Measurements from ENCODE around the gene LMAN1L. TPM values are rescaled to one million over a fixed set of nuclear protein-coding genes. Genes with fewer than 3 reads are reported as not detected.
A peak's percentile ranks its signal among the peaks of the same experiment; 100 is the strongest.

LMAN1L gene
- total RNA-seq, 5 donors from 2014 or later (not counting 1 experiment from before 2014, with no cell fraction given), result 0.42 to 1.6 (median 0.44) TPM

GRCh38 chr15:74800559-74801094 is 12.0 kb upstream of the LMAN1L start:
- no peak for ATAC-seq (replicated peaks in 1 of 4)
- ChIA-PET CTCF (interaction anchor here (0.5 to 3.9 kb wide), 8 partner anchors 13 to 166 kb away, joined by 3 to 41 read pairs (median 8); no protein-coding TSS in a partner anchor), POLR2A (interaction anchor here (0.6 to 1.1 kb wide), 3 partner anchors 30 to 226 kb away, joined by 3 to 9 read pairs (median 7); no protein-coding TSS in a partner anchor)
- H3K27ac Mint-ChIP-seq, result peak overlapping the region; percentile 86 to 89
- Histone ChIP-seq H3K4me1 (ENCODE audit: control insufficient read depth in 1 of 2, extremely low read depth in 1 of 2, insufficient read depth in 2 of 2, low read length in 2 of 2) (peaks cover 26 to 51% of the 10 kb centered on the region in 2 experiments), H3K27ac (ENCODE audit: low read length) (peak overlapping the region; percentile 54), H3K4me3 (ENCODE audit: control insufficient read depth in 1 of 2, extremely low read depth in 1 of 2, low read length in 1 of 2) (no peak overlapping the region), H3K9me3 (no peaks in the 10 kb centered on the region), H3K27me3 (replicated peaks in 1 of 2; ENCODE audit: control insufficient read depth in 2 of 2, extremely low read depth in 1 of 2, insufficient read depth in 2 of 2, low read length in 1 of 2) (no peaks in the 10 kb centered on the region), H3K36me3 (ENCODE audit: control insufficient read depth in 2 of 2, extremely low read depth in 1 of 2, insufficient read depth in 1 of 2, low read length in 1 of 2) (peaks cover 18 to 78% of the 10 kb centered on the region in 2 donors)
- DNase-seq, result no peak
- peaks cover 29% of the 10 kb centered on the region for H3K36me3 Mint-ChIP-seq
- H3K27me3 Mint-ChIP-seq, result no peaks in the 10 kb centered on the region
- 83% methylated on average over 14 of the region's 20 CpGs for WGBS (ENCODE audit: insufficient coverage)
- H3K4me1 Mint-ChIP-seq, result peaks cover 42 to 50% (median 45%) of the 10 kb centered on the region in 3 donors
- no peaks in the 10 kb centered on the region for H3K9me3 Mint-ChIP-seq
- H3K4me3 Mint-ChIP-seq, result no peak overlapping the region

- no peaks in the 10 kb centered on the region for H3K9me3 ChIP-seq
- Mint-ChIP-seq H3K27me3 (no peaks in the 10 kb centered on the region), H3K27ac (peak overlapping the region in 1 of 2 donors; percentile 5), H3K4me1 (peaks cover 37 to 45% (median 39%) of the 10 kb centered on the region in 3 donors), H3K9me3 (no peaks in the 10 kb centered on the region), H3K36me3 (peaks cover 24% of the 10 kb centered on the region), H3K4me3 (no peak overlapping the region)
- H3K4me3 ChIP-seq (ENCODE audit: control insufficient read depth in 1 of 2, extremely low read depth in 1 of 2, low read length in 1 of 2), result no peak overlapping the region
- ChIA-PET CTCF (interaction anchor here (0.9 to 3.9 kb wide), 3 partner anchors 31 to 167 kb away, joined by 3 to 41 read pairs (median 35); no protein-coding TSS in a partner anchor), POLR2A (no interaction called here)
- WGBS (ENCODE audit: insufficient coverage), result 95% methylated on average over 14 of the region's 18 CpGs
- H3K27ac ChIP-seq (ENCODE audit: low read length), result no peak overlapping the region
- no peaks in the 10 kb centered on the region for H3K27me3 ChIP-seq (replicated peaks in 1 of 2; ENCODE audit: control insufficient read depth in 2 of 2, extremely low read depth in 1 of 2, insufficient read depth in 2 of 2, low read length in 1 of 2)
- no peak for DNase-seq
- no peak for ATAC-seq (replicated peaks in 1 of 4)
- peaks cover 18 to 78% of the 10 kb centered on the region in 2 donors for H3K36me3 ChIP-seq (ENCODE audit: control insufficient read depth in 2 of 2, extremely low read depth in 1 of 2, insufficient read depth in 1 of 2, low read length in 1 of 2)
- peaks cover 19 to 42% of the 10 kb centered on the region in 2 experiments for H3K4me1 ChIP-seq (ENCODE audit: control insufficient read depth in 1 of 2, extremely low read depth in 1 of 2, insufficient read depth in 2 of 2, low read length in 2 of 2)
Observed at GRCh38 chr15:74801311-74801997, 11.2 kb upstream of the LMAN1L start.

GRCh38 chr15:74802290-74802689 is 10.3 kb upstream of the LMAN1L start:
- Histone ChIP-seq H3K4me3 (ENCODE audit: control insufficient read depth in 1 of 2, extremely low read depth in 1 of 2, low read length in 1 of 2) (no peak overlapping the region), H3K4me1 (ENCODE audit: control insufficient read depth in 1 of 2, extremely low read depth in 1 of 2, insufficient read depth in 2 of 2, low read length in 2 of 2) (peaks cover 14 to 40% of the 10 kb centered on the region in 2 experiments), H3K27ac (ENCODE audit: low read length) (no peak overlapping the region), H3K27me3 (replicated peaks in 1 of 2; ENCODE audit: control insufficient read depth in 2 of 2, extremely low read depth in 1 of 2, insufficient read depth in 2 of 2, low read length in 1 of 2) (no peaks in the 10 kb centered on the region), H3K36me3 (ENCODE audit: control insufficient read depth in 2 of 2, extremely low read depth in 1 of 2, insufficient read depth in 1 of 2, low read length in 1 of 2) (peaks cover 18 to 72% of the 10 kb centered on the region in 2 donors), H3K9me3 (no peaks in the 10 kb centered on the region)
- DNase-seq (no peak), ATAC-seq (replicated peaks in 1 of 4) (no peak)
- no peak overlapping the region for H3K27ac Mint-ChIP-seq
- H3K9me3 Mint-ChIP-seq, result no peaks in the 10 kb centered on the region
- WGBS (ENCODE audit: insufficient coverage), result 90% methylated on average over 18 of the region's 20 CpGs
- no peaks in the 10 kb centered on the region for H3K27me3 Mint-ChIP-seq
- ChIA-PET CTCF (interaction anchor here (0.6 to 3.9 kb wide), 2 partner anchors 22 to 31 kb away, joined by 3 to 35 read pairs; no protein-coding TSS in a partner anchor), POLR2A (no interaction called here)
- peaks cover 40 to 44% (median 41%) of the 10 kb centered on the region in 3 donors for H3K4me1 Mint-ChIP-seq
- H3K4me3 Mint-ChIP-seq, result no peak overlapping the region
- H3K36me3 Mint-ChIP-seq, result peaks cover 24% of the 10 kb centered on the region

- no peak for DNase-seq
- ATAC-seq (replicated peaks in 1 of 4), result no peak
- Histone ChIP-seq H3K27ac (ENCODE audit: low read length) (no peak overlapping the region), H3K4me3 (ENCODE audit: control insufficient read depth in 1 of 2, extremely low read depth in 1 of 2, low read length in 1 of 2) (no peak overlapping the region), H3K9me3 (no peaks in the 10 kb centered on the region), H3K4me1 (ENCODE audit: control insufficient read depth in 1 of 2, extremely low read depth in 1 of 2, insufficient read depth in 2 of 2, low read length in 2 of 2) (peaks cover 12 to 40% of the 10 kb centered on the region in 2 experiments), H3K27me3 (replicated peaks in 1 of 2; ENCODE audit: control insufficient read depth in 2 of 2, extremely low read depth in 1 of 2, insufficient read depth in 2 of 2, low read length in 1 of 2) (no peaks in the 10 kb centered on the region), H3K36me3 (ENCODE audit: control insufficient read depth in 2 of 2, extremely low read depth in 1 of 2, insufficient read depth in 1 of 2, low read length in 1 of 2) (peaks cover 18 to 67% of the 10 kb centered on the region in 2 donors)
- Mint-ChIP-seq H3K27ac (no peak overlapping the region), H3K27me3 (no peaks in the 10 kb centered on the region), H3K4me1 (peaks cover 38 to 43% (median 41%) of the 10 kb centered on the region in 3 donors), H3K9me3 (no peaks in the 10 kb centered on the region), H3K4me3 (no peak overlapping the region), H3K36me3 (peaks cover 23% of the 10 kb centered on the region)
- WGBS (ENCODE audit: insufficient coverage), result 88% methylated on average over 18 of the region's 31 CpGs
- ChIA-PET CTCF (interaction anchor here (0.6 to 3.9 kb wide), 2 partner anchors 23 to 32 kb away, joined by 3 to 35 read pairs; no protein-coding TSS in a partner anchor), POLR2A (no interaction called here)
Observed at GRCh38 chr15:74802862-74803447, 9.7 kb upstream of the LMAN1L start.

- H3K27me3 Mint-ChIP-seq, result no peaks in the 10 kb centered on the region
- Histone ChIP-seq H3K27me3 (replicated peaks in 1 of 2; ENCODE audit: control insufficient read depth in 2 of 2, extremely low read depth in 1 of 2, insufficient read depth in 2 of 2, low read length in 1 of 2) (no peaks in the 10 kb centered on the region), H3K9me3 (no peaks in the 10 kb centered on the region), H3K36me3 (ENCODE audit: control insufficient read depth in 2 of 2, extremely low read depth in 1 of 2, insufficient read depth in 1 of 2, low read length in 1 of 2) (peaks cover 12 to 47% of the 10 kb centered on the region in 2 donors), H3K4me3 (ENCODE audit: control insufficient read depth in 1 of 2, extremely low read depth in 1 of 2, low read length in 1 of 2) (no peak overlapping the region), H3K27ac (ENCODE audit: low read length) (no peak overlapping the region), H3K4me1 (ENCODE audit: control insufficient read depth in 1 of 2, extremely low read depth in 1 of 2, insufficient read depth in 2 of 2, low read length in 2 of 2) (peaks cover 7 to 37% of the 10 kb centered on the region in 2 experiments)
- no peaks in the 10 kb centered on the region for H3K9me3 Mint-ChIP-seq
- WGBS (ENCODE audit: insufficient coverage), result 85% methylated on average over 6 of the region's 6 CpGs
- DNase-seq, result no peak
- ChIA-PET CTCF (interaction anchor here in 1 of 2 donors (1.2 to 1.7 kb wide), 2 partner anchors 27 to 35 kb away, joined by 6 read pairs; no protein-coding TSS in a partner anchor), POLR2A (no interaction called here)
- peak overlapping the region; percentile 44 to 77 for H3K27ac Mint-ChIP-seq
- ATAC-seq (replicated peaks in 1 of 4), result no peak
- H3K4me3 Mint-ChIP-seq, result no peak overlapping the region
- H3K36me3 Mint-ChIP-seq, result peaks cover 12% of the 10 kb centered on the region
- H3K4me1 Mint-ChIP-seq, result peaks cover 32 to 38% (median 37%) of the 10 kb centered on the region in 3 donors
Observed at GRCh38 chr15:74804935-74805334, 7.7 kb upstream of the LMAN1L start.

GRCh38 chr15:74807282-74807681 is 5.4 kb upstream of the LMAN1L start:
- H3K4me3 ChIP-seq (ENCODE audit: control insufficient read depth in 1 of 2, extremely low read depth in 1 of 2, low read length in 1 of 2), result no peak overlapping the region
- H3K27ac ChIP-seq (ENCODE audit: low read length), result peak overlapping the region; percentile 3
- peaks cover 5% of the 10 kb centered on the region for H3K36me3 Mint-ChIP-seq
- H3K27me3 Mint-ChIP-seq, result no peaks in the 10 kb centered on the region
- peak overlapping the region; percentile 77 to 93 for H3K27ac Mint-ChIP-seq
- DNase-seq (no peak), ATAC-seq (replicated peaks in 1 of 4) (no peak)
- no peaks in the 10 kb centered on the region for H3K9me3 ChIP-seq
- peaks cover 28 to 34% (median 32%) of the 10 kb centered on the region in 3 donors for H3K4me1 Mint-ChIP-seq
- CTCF ChIA-PET, result interaction anchor here in 1 of 2 donors (0.7 kb wide), 1 partner anchor 259 kb away, joined by 3 read pairs; no protein-coding TSS in a partner anchor
- H3K4me3 Mint-ChIP-seq, result no peak overlapping the region
- WGBS (ENCODE audit: insufficient coverage), result 90% methylated on average over 2 of the region's 5 CpGs
- no peaks in the 10 kb centered on the region for H3K27me3 ChIP-seq (replicated peaks in 1 of 2; ENCODE audit: control insufficient read depth in 2 of 2, extremely low read depth in 1 of 2, insufficient read depth in 2 of 2, low read length in 1 of 2)
- H3K4me1 ChIP-seq (ENCODE audit: control insufficient read depth in 1 of 2, extremely low read depth in 1 of 2, insufficient read depth in 2 of 2, low read length in 2 of 2), result peaks cover 6 to 29% of the 10 kb centered on the region in 2 experiments
- no peaks in the 10 kb centered on the region for H3K9me3 Mint-ChIP-seq
- H3K36me3 ChIP-seq (ENCODE audit: control insufficient read depth in 2 of 2, extremely low read depth in 1 of 2, insufficient read depth in 1 of 2, low read length in 1 of 2), result peaks cover 0 to 23% of the 10 kb centered on the region in 2 donors
- POLR2A ChIA-PET, result interaction anchor here in 1 of 2 donors (0.7 kb wide), 1 partner anchor 85 kb away, joined by 5 read pairs; no protein-coding TSS in a partner anchor

All from T-cell (primary cell).